OCI-LY3 (cell line): ENCODE results near the gene DUOX2.

Experiments used
- EZH2phosphoT487 ChIP-seq: fragments of 200-600 bp; shearing (Covaris generic); IDR thresholded peaks from 2 replicates; pipeline ENCODE4 v1.6.1; 2018; ENCODE audit warnings: antibody characterized with exemption, mixed run types, low read depth
- TF ChIP-seq, protein P1 (sequence below): fragments of 200-600, 300-600 bp; sonication (generic); IDR thresholded peaks from 2 replicates; pipeline ENCODE4 v1.5.1; 2014; ENCODE audit warnings: antibody characterized with exemption, low read length, low read depth

DNA sequence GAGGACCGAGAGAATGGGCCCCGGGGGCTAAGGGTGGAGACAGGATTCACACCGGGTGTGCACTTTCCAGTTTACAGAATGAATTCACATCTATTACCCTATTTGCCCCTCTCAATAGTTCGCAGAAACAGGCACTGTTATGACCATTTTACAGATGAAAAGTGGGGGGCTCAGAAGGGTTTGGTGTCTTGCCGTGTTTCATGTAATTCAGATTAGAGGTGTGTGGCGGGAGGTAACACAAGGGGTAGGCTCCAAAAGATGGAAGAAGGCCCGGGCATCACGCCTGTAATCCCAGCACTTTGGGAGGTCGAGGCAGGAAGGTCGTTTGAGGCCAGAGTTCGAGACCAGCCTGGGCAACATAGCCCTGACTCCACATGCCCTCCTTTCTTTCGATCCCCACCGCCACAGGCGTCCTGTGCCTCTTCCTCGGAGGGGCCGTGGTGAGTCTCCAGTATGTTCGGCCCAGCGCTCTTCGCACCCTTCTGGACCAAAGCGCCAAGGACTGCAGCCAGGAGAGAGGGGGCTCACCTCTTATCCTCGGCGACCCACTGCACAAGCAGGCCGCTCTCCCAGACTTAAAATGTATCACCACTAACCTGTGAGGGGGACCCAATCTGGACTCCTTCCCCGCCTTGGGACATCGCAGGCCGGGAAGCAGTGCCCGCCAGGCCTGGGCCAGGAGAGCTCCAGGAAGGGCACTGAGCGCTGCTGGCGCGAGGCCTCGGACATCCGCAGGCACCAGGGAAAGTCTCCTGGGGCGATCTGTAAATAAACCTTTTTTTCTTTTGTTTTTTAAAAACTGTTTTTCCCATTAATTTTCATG lies 3.5 kb upstream of the DUOX2 start:
- TF ChIP-seq, protein P1, sequence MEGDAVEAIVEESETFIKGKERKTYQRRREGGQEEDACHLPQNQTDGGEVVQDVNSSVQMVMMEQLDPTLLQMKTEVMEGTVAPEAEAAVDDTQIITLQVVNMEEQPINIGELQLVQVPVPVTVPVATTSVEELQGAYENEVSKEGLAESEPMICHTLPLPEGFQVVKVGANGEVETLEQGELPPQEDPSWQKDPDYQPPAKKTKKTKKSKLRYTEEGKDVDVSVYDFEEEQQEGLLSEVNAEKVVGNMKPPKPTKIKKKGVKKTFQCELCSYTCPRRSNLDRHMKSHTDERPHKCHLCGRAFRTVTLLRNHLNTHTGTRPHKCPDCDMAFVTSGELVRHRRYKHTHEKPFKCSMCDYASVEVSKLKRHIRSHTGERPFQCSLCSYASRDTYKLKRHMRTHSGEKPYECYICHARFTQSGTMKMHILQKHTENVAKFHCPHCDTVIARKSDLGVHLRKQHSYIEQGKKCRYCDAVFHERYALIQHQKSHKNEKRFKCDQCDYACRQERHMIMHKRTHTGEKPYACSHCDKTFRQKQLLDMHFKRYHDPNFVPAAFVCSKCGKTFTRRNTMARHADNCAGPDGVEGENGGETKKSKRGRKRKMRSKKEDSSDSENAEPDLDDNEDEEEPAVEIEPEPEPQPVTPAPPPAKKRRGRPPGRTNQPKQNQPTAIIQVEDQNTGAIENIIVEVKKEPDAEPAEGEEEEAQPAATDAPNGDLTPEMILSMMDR: no peak
- TF ChIP-seq EZH2phosphoT487: no peak
